ENCODE data around the gene ADAMTS17.

DNA sequence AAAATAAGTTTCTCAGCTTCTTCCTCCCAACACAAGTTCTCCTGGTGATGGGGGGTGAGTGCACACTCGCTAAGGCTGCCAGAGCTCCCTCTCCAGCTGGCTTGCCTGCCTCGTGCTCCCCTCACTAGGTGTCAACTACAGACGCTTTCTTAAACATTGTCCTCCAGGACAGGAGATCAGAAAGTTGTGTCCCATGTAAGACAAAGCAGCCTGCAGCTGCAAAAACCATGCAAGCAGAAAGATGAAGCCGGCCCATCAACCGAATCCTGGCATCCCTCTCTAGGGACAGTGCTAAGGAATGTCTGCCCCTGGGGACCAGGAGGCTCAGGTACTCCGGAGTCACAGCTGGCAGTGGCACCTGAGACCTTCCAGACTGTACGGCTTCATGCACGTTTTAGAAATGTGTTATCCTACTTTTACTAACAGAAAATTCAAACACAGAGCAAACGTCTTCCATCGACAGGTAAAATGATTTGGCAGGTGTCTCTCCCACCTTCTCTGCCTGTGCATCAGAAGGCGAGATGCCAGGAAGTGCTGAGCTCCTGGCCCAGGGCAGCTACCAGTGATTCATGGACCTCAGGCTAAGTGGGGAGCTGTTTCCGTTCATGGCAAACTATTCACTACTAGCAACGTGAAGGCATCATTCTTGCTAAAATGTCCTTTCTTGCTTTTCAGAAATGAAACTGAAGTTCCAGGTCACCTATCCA, 246.1 kb downstream of the ADAMTS17 start:
- no peak for TF ChIP-seq EZH2 (IDR thresholded peaks at IDR 0.05; ENCODE audit: low read depth)
- TF ChIP-seq, protein P1, sequence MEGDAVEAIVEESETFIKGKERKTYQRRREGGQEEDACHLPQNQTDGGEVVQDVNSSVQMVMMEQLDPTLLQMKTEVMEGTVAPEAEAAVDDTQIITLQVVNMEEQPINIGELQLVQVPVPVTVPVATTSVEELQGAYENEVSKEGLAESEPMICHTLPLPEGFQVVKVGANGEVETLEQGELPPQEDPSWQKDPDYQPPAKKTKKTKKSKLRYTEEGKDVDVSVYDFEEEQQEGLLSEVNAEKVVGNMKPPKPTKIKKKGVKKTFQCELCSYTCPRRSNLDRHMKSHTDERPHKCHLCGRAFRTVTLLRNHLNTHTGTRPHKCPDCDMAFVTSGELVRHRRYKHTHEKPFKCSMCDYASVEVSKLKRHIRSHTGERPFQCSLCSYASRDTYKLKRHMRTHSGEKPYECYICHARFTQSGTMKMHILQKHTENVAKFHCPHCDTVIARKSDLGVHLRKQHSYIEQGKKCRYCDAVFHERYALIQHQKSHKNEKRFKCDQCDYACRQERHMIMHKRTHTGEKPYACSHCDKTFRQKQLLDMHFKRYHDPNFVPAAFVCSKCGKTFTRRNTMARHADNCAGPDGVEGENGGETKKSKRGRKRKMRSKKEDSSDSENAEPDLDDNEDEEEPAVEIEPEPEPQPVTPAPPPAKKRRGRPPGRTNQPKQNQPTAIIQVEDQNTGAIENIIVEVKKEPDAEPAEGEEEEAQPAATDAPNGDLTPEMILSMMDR (conservative IDR thresholded peaks at IDR 0.05) = no peak
